K562 (cell line): ENCODE data around the gene SIRPA. TPM values are rescaled to one million over a fixed set of nuclear protein-coding genes. Genes with fewer than 3 reads are reported as not detected.

Experiments used
- ATAC-seq: fragments of 200-7000 bp; cut with Tn5 transposase; 3 replicates; pipeline ENCODE4 v1.9.1; 2020; ENCODE audit warnings: moderate library complexity
- BruUV-seq: library from RNA; stranded (reverse); fragments of 400-500 nt; replicated peaks from 2 replicates; lab custom pipeline; 2021; lab: Mats Ljungman, UMichigan
- CTCF ChIA-PET: fragments of 300-600 bp; formaldehyde crosslinking; extraction: SDS; loops from one replicate; lab custom pipeline; 2021; ENCODE audit warnings: low intra/inter-chr PET ratio; lab: Yijun Ruan, JAX
- POLR2A ChIA-PET: fragments of 300-600, 350-650 bp; sonication (Branson Sonifier 250); formaldehyde crosslinking; extraction: SDS; loops from one replicate; lab custom pipeline; 2021; ENCODE audit warnings: antibody characterized with exemption, inconsistent platforms; lab: Yijun Ruan, JAX
- DNase-seq, 4 experiments: peaks; one replicate each; pipeline versions ENCODE4 v3.0.0 to v3.0.0-alpha.2; 2011 to 2018; ENCODE audit warnings: low spot score in 3 of 4, mixed read lengths in 3 of 4; ENCODE audit errors: extremely low read depth in 1 of 4
- FAIRE-seq: peaks from 2 replicates; lab custom pipeline; 2011; peaks lifted over from hg19 to GRCh38; lab: Jason Lieb, UNC
- H2AFZ ChIP-seq: 2 replicates; pipeline ENCODE4 v1.6.0; 2011; ENCODE audit warnings: low read depth, low read length, control low read depth, inconsistent platforms
- H3K27ac ChIP-seq: fragments of 200-600 bp; 3 replicates; pipeline ENCODE4 v1.8.0; 2011; ENCODE audit warnings: low read depth, mild to moderate bottlenecking, control low read depth, inconsistent platforms, low read length, moderate library complexity, mixed read lengths; ENCODE audit errors: extremely low read depth
- H3K27me3 ChIP-seq, 2 experiments: fragments of 300-600 bp in 1 of 2; 2 replicates in 1 of 2; 3 replicates in 1 of 2; pipeline versions ENCODE4 v1.6.0 to v1.8.0; 2011; ENCODE audit warnings: inconsistent platforms in 2 of 2, low read length in 2 of 2, mild to moderate bottlenecking in 1 of 2, mixed read lengths in 1 of 2, moderate library complexity in 1 of 2; ENCODE audit not compliant: control insufficient read depth in 2 of 2, insufficient read depth in 2 of 2
- H3K36me3 ChIP-seq: fragments of 300-600 bp; 3 replicates; pipeline ENCODE4 v1.8.0; 2011; ENCODE audit warnings: mild to moderate bottlenecking, low read length, inconsistent platforms; ENCODE audit not compliant: control insufficient read depth, insufficient read depth
- H3K4me1 ChIP-seq, 2 experiments: fragments of 200-600 bp in 1 of 2; replicated peaks in 1 of 2; 2 replicates in 1 of 2; 3 replicates in 1 of 2; pipeline versions ENCODE4 v1.5.1 to v1.8.0; 2011; ENCODE audit warnings: inconsistent platforms in 2 of 2, low read length in 2 of 2, mild to moderate bottlenecking in 1 of 2, mixed read lengths in 1 of 2, moderate library complexity in 1 of 2; ENCODE audit not compliant: control insufficient read depth in 2 of 2, insufficient read depth in 2 of 2
- H3K4me2 ChIP-seq: 2 replicates; pipeline ENCODE4 v1.6.1; 2011; ENCODE audit warnings: low read length, control low read depth, inconsistent platforms, mixed read lengths; ENCODE audit not compliant: insufficient read depth
- H3K4me3 ChIP-seq: fragments of 200-600 bp; sonication (generic), shearing (Covaris generic); 2 replicates; pipeline ENCODE4 v1.5.1; 2016; ENCODE audit warnings: control low read depth, inconsistent platforms
- H3K79me2 ChIP-seq: fragments of 200-600 bp; 3 replicates; pipeline ENCODE4 v1.8.0; 2011; ENCODE audit warnings: low read length, inconsistent platforms; ENCODE audit not compliant: control insufficient read depth, insufficient read depth
- H3K9ac ChIP-seq, 2 experiments: 2 replicates each; pipeline versions ENCODE4 v1.6.0 to v1.6.1; 2011; ENCODE audit warnings: low read depth in 2 of 2, low read length in 2 of 2, control low read depth in 1 of 2, inconsistent platforms in 1 of 2, mild to moderate bottlenecking in 1 of 2, mixed read lengths in 1 of 2; ENCODE audit not compliant: insufficient read depth in 1 of 2
- H3K9me1 ChIP-seq: one replicate; pipeline ENCODE4 v1.6.0; 2011; ENCODE audit warnings: inconsistent platforms, mild to moderate bottlenecking, low read length, moderate library complexity; ENCODE audit not compliant: control insufficient read depth, insufficient read depth
- H3K9me3 ChIP-seq: replicated peaks from 2 replicates; pipeline ENCODE4 v1.5.1; 2011; ENCODE audit warnings: low read depth, low read length, inconsistent platforms; ENCODE audit not compliant: control insufficient read depth, insufficient read depth
- H4K20me1 ChIP-seq: replicated peaks from 2 replicates; pipeline ENCODE4 v1.6.1; 2011; ENCODE audit warnings: low read length, inconsistent platforms, mixed read lengths; ENCODE audit not compliant: control insufficient read depth, insufficient read depth
- DIDO1 ChIP-seq: fragments of 450-650 bp; IDR thresholded peaks from 2 replicates; pipeline ENCODE4 v1.6.1; 2016; ENCODE audit warnings: low read depth, missing biosample characterization, missing genetic modification characterization
- E2F3 ChIP-seq: fragments of 250-450 bp; sonication (Bioruptor Pico); IDR thresholded peaks from 2 replicates; pipeline ENCODE4 v1.4.0; 2020; ENCODE audit warnings: mild to moderate bottlenecking
- MGA ChIP-seq: fragments of 450-650 bp; IDR thresholded peaks from 2 replicates; pipeline ENCODE4 v1.6.1; 2016; ENCODE audit warnings: mild to moderate bottlenecking, moderate library complexity
- SOX6 ChIP-seq: fragments of 450-650 bp; IDR thresholded peaks from 2 replicates; pipeline ENCODE4 v1.6.1; 2014; ENCODE audit warnings: mild to moderate bottlenecking
- STAT5A ChIP-seq: IDR thresholded peaks from 2 replicates; pipeline ENCODE4 v1.6.1; 2012; ENCODE audit warnings: low read length, inconsistent platforms, borderline replicate concordance
- TRIM24 ChIP-seq, 2 experiments: fragments of 450-650 bp; IDR thresholded peaks; 2 replicates each; pipeline ENCODE4 v1.6.1; 2016
- XRCC5 ChIP-seq: fragments of 200-400 bp; formaldehyde crosslinking; IDR thresholded peaks from 2 replicates; pipeline ENCODE4 v1.6.1; 2017; ENCODE audit warnings: low read depth, mild to moderate bottlenecking, low read length
- ZNF165 ChIP-seq: fragments of 250-450 bp; sonication (Bioruptor Pico); IDR thresholded peaks from 2 replicates; pipeline ENCODE4 v1.4.0; 2020; ENCODE audit warnings: borderline replicate concordance
- ZNF263 ChIP-seq: sonication (generic); formaldehyde crosslinking; IDR thresholded peaks from 2 replicates; pipeline ENCODE4 v1.8.0; 2022; ENCODE audit warnings: mild to moderate bottlenecking, missing genetic modification reagents, borderline replicate concordance
- ZNF384 ChIP-seq: IDR thresholded peaks from 2 replicates; pipeline ENCODE4 v1.6.1; 2012; ENCODE audit warnings: low read depth, low read length, improper control_type of control experiment
- ZNF445 ChIP-seq: fragments of 250-450 bp; sonication (Bioruptor Pico); IDR thresholded peaks from 2 replicates; pipeline ENCODE4 v1.4.0; 2020; ENCODE audit warnings: low read depth, mild to moderate bottlenecking, moderate library complexity
- WGBS: fragments of 100-300 bp; shearing (Covaris generic); methylation state at CpG from one replicate; pipeline ENCODE4 v1.1.6; 2016; ENCODE audit warnings: low coverage, mixed read lengths; ENCODE audit not compliant: insufficient coverage; ENCODE audit errors: missing lambda C conversion rate; 5-methylcytosine and 5-hydroxymethylcytosine counted together
- in situ Hi-C: fragments of 300-500 bp; cut with MboI; formaldehyde crosslinking; loops from 4 replicates; pipeline ENCODE4 v1.15.0; 2018; ENCODE audit warnings: inconsistent platforms, mixed read lengths
- intact Hi-C: fragments of 100-400 bp; cut with micrococcal nuclease; formaldehyde crosslinking; loops from 2 replicates; pipeline ENCODE4 v1.14.2; 2022
- polyA plus RNA-seq, 8 experiments: library from polyadenylated mRNA; depleted of rRNA in 4 of 8; stranded (reverse) in 5 of 8; unstranded in 3 of 8; fragments of >200 nt; fragmentation: Nextera tagmentation in 2 of 8; fragmentation: Illumina TruSeq in 1 of 8; extraction: Ambion mirVana in 2 of 8; extraction: Trizol in 1 of 8; gene quantifications; 2 replicates each; pipeline versions ENCODE4 v1.2.1 to v1.2.3, GENCODE V29; 2011 to 2014; ENCODE audit warnings: inconsistent platforms in 1 of 8, missing spikeins in 1 of 8
- total RNA-seq, 7 experiments: library from RNA; depleted of rRNA in 6 of 7; stranded (reverse); fragments of >200 nt in 6 of 7; fragmentation: Illumina TruSeq in 2 of 7; extraction: Trizol in 2 of 7; gene quantifications; 2 replicates each; pipeline versions ENCODE4 v1.2.1 to v1.2.3, GENCODE V29; 2011 to 2021; ENCODE audit warnings: low replicate concordance in 1 of 7
- TF ChIP-seq, protein P1 (sequence below): fragments of 450-650 bp; conservative IDR thresholded peaks from 2 replicates; pipeline ENCODE4 v1.6.1; 2016; ENCODE audit warnings: missing genetic modification characterization, low read depth, mild to moderate bottlenecking, control low read depth, missing compliant biosample characterization

Gene SIRPA
- total and polyA plus RNA-seq, 9 of the 15 experiments (the other 6 are each of a cell fraction or from before 2014, with no cell fraction given) = 0.01 to 0.40 (median 0.11) TPM; not detected in 2

GRCh38 chr20:1866834-1867233, 28.4 kb upstream of the SIRPA start:
- H3K27ac ChIP-seq = no peak overlapping the region
- H4K20me1 ChIP-seq = no peaks in the 10 kb centered on the region
- no peaks in the 10 kb centered on the region for H3K4me1 ChIP-seq
- no peaks in the 10 kb centered on the region for H3K36me3 ChIP-seq
- BruUV-seq = no TSS peak
- H3K9ac ChIP-seq = no peak overlapping the region
- no peak overlapping the region for H2AFZ ChIP-seq
- no peaks in the 10 kb centered on the region for H3K27me3 ChIP-seq
- ATAC-seq (no peak), FAIRE-seq (no peak), DNase-seq (no peak)
- H3K79me2 ChIP-seq = no peaks in the 10 kb centered on the region
- H3K9me3 ChIP-seq = no peaks in the 10 kb centered on the region
- in situ Hi-C loops = no loop called here
- WGBS = 3% methylated on average over 3 of the region's 3 CpGs
- ChIA-PET CTCF (no interaction called here), POLR2A (interaction anchor here (0.6 to 0.7 kb wide), 2 partner anchors 14 to 873 kb away, joined by 3 read pairs; no protein-coding TSS in a partner anchor)
- H3K4me2 ChIP-seq = no peak overlapping the region
- intact Hi-C loops = no loop called here
- H3K4me3 ChIP-seq = no peak overlapping the region
- H3K9me1 ChIP-seq = no peaks in the 10 kb centered on the region
- no peak for TF ChIP-seq DIDO1
- TF ChIP-seq ZNF384 = no peak
- no peak for TF ChIP-seq MGA
- no peak for TF ChIP-seq E2F3
- TF ChIP-seq XRCC5 = no peak
- TF ChIP-seq ZNF263 = no peak
- no peak for TF ChIP-seq SOX6
- TF ChIP-seq ZNF445 (CRISPR knock-in tag) = no peak
- no peak for TF ChIP-seq TRIM24 (IDR thresholded peaks at IDR 0.05)
- no peak for TF ChIP-seq STAT5A
- TF ChIP-seq, protein P1, sequence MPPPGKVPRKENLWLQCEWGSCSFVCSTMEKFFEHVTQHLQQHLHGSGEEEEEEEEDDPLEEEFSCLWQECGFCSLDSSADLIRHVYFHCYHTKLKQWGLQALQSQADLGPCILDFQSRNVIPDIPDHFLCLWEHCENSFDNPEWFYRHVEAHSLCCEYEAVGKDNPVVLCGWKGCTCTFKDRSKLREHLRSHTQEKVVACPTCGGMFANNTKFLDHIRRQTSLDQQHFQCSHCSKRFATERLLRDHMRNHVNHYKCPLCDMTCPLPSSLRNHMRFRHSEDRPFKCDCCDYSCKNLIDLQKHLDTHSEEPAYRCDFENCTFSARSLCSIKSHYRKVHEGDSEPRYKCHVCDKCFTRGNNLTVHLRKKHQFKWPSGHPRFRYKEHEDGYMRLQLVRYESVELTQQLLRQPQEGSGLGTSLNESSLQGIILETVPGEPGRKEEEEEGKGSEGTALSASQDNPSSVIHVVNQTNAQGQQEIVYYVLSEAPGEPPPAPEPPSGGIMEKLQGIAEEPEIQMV = no peak
- TF ChIP-seq ZNF165 (CRISPR knock-in tag) = no peak
